Left lobe of liver (tissue), 2 donors: ENCODE results near the gene NCOR1. TPM values are rescaled to one million over a fixed set of nuclear protein-coding genes. Genes with fewer than 3 reads are reported as not detected.
"Not testable (repeated sequence)": the region's sequence is repeated elsewhere in the genome, so short reads cannot be mapped to it uniquely, and the experiment has no call there.

Source experiments
- ATAC-seq: fragments of 200-7000 bp; cut with Tn5 transposase; one replicate; pipeline ENCODE4 v1.9.1; 2020; ENCODE audit warnings: mild to moderate bottlenecking, moderate library complexity
- DNase-seq: peaks from one replicate; pipeline ENCODE4 v3.0.0-alpha.2; 2020; ENCODE audit warnings: low spot score
- total RNA-seq: library from RNA; stranded (reverse); gene quantifications from one replicate; pipeline ENCODE4 v1.2.1, GENCODE V29; 2021
- donor health status: DM: no; HTN: no; CAD: no; lungs with moderate emphysema.
- donor health status: DM: no; HTN: yes; CAD: no.

The NCOR1 gene
- total RNA-seq, 1 donor from 2014 or later, result 58.1 TPM

- DNase-seq (no peak), ATAC-seq (peak; percentile 15)
These were observed 607 bp upstream of the NCOR1 start for GRCh38 chr17:16215965-16216316.

DNA sequence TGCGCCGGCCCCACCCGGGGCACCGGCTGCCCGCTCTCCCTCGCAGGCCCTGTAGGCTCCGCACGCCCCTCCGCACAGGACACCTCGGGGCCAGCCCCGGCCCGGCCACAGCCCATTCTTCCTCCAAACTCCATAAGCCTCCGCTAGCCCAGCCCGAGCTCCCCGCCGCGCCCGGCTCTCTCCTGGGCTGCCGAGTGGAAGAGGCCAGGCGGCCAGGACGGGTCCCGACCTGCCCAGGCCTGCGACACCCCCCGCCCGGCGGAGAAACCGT lies 397 bp downstream of the NCOR1 start:
- no peak for DNase-seq
- ATAC-seq, result peak; percentile 55

DNA sequence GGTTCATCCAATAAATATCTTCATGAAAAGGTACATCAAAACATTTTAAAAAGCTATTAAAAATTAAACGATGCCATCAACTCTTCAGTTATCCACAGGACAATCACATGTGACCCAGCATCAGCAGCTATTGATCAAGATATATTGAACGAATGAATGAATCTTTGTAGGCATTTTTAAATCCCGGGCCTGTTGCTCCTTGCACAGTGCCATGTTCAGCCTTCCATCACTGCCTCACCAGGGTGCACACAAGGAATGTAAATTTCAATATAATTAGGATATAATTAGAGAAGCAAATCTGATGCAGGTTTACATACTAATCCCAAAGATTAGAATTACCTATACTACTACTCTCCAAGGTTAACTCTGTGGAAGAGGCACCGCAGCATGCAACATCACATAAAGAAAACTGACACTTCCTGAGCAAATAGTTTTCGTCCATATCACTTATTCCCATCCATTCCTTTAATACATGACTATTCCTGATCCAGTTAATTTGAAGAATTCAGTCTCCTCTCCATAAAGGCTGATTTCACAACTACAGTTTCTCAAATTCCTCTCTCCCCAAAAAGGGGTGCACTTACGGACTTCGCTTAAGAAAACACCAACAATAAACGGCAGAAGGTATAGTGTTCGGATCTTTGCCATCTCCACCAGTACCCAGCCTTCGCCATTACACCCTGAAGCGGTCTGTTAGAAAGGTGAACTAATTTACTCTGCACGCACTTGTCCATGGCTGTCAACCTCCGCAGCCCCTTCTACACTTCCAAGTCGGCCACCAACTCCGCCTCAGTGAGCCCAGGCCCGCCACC lies 938 bp downstream of the NCOR1 start:
- DNase-seq (no peak), ATAC-seq (no peak)

GRCh38 chr17:16212793-16213192 lies 2.5 kb downstream of the NCOR1 start:
- DNase-seq, result no peak
- no peak for ATAC-seq

DNA sequence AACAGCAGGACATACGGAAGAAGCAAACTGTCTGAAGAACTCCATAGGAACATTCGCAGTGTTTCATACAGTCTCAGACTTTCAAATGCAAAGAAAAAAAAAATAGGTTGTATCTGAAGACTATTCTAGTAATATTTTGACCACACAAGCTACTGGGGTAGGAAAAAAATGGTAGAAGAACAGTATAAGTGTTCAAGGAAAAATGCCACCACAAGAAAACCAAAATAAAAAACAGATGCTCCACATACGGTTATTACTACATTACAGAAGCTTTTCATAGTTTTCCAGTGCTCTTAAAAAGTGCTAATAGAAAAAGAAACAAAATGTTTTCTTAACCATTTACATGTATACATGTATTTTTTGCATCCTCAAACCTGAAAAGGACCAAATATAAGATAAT lies 3.7 kb downstream of the NCOR1 start:
- ATAC-seq (no peak), DNase-seq (no peak)

DNA sequence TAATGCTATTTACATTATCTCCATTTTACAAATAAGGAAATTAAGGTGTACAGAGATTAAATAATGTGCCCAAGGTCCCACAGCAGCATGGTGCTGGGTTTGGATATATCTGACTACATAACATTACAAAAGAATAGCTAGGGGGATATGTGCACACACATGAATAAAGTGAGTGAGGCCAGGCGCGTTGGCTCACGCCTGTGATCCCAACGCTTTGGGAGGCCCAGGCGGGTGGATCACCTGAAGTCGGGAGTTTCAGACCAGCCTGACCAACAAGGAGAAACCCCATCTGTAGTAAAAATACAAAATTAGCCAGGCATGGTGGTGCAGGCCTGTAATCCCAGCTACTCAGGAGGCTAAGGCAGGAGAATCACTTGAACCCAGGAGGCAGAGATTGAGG lies 10.6 kb downstream of the NCOR1 start:
- not testable (repeated sequence) for ATAC-seq, DNase-seq

DNA sequence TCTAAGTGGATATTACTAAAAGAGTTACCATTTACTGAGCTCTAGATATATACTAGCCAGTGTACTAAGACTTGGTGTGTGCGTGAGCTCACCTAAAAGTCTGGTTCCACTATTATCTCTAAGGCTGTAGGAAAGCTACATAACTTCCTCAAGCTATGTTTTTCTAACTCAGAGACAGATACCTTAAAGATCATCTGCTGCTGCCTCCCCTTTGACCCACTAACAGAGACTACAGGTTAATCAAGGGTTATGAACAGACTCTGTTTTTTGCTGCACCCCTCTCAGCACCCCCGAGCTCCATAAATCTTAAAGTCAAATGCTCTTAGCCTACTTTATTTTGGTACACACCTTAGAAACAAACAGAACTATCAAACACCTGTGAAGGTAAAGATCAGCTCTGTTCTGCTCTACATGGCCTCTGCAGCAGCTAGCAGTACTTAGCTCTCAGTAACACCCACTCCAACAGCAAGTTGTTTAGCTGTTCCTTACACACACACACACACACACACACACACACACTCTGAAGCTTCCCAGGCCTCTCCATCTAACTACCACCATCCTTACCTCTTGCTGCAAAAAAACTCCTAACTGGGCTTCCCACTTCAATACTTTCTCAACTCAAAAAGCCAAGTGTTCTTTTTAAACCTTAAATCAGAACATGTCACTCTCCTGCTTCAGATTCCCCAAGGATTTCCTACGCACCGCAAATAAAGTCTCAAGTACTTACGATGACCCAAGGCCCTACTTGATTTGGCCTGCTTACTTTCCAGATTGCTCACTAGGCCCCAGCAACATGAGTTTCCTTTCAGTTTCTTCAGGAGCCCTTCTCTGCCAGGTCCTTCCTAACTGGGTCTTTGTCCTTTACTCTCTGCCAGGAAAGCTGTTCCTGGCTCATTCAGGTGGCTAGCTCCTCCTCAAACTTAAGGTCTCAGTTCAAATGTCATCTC lies 12.5 kb downstream of the NCOR1 start:
- DNase-seq, result not testable (repeated sequence)
- ATAC-seq, result peak; percentile 34

GRCh38 chr17:16201693-16202131 lies 13.6 kb downstream of the NCOR1 start:
- not testable (repeated sequence) for DNase-seq
- peak; percentile 55 for ATAC-seq

- no peak for DNase-seq
- peak; percentile 41 for ATAC-seq
These were observed 16.2 kb downstream of the NCOR1 start for GRCh38 chr17:16199093-16199492.

- ATAC-seq, result no peak
- DNase-seq, result no peak
These were observed 18.1 kb downstream of the NCOR1 start for GRCh38 chr17:16197276-16197675.

DNA sequence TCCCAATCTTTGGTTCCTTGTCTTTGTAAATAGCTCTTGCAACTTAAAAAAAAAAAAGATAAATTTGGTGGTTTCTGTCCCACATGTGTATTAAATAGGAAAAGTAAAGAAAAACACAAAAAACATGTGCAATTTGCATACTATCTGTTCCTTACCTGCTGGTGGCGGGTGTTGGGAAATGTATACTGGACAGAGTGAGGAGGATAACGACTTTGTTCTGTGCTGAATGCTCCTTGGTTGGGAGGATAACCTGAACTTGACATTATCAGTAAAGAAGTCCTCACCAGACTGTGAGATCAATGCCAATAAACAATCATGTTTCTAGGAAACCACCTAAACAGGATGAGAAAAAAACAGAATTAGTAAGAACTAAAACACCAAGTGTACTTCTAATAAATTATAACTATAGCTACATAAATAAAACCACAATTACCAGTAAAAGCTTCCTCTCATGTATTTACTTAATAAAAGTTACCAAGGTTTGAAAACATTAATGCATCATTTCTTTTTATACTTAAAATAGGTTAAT lies 21.0 kb downstream of the NCOR1 start:
- DNase-seq, ATAC-seq: not testable (repeated sequence)

GRCh38 chr17:16191604-16192003 lies 23.7 kb downstream of the NCOR1 start:
- ATAC-seq, result no peak
- DNase-seq, result no peak

- DNase-seq (no peak), ATAC-seq (no peak)
These were observed 24.5 kb downstream of the NCOR1 start for GRCh38 chr17:16190703-16191360.

DNA sequence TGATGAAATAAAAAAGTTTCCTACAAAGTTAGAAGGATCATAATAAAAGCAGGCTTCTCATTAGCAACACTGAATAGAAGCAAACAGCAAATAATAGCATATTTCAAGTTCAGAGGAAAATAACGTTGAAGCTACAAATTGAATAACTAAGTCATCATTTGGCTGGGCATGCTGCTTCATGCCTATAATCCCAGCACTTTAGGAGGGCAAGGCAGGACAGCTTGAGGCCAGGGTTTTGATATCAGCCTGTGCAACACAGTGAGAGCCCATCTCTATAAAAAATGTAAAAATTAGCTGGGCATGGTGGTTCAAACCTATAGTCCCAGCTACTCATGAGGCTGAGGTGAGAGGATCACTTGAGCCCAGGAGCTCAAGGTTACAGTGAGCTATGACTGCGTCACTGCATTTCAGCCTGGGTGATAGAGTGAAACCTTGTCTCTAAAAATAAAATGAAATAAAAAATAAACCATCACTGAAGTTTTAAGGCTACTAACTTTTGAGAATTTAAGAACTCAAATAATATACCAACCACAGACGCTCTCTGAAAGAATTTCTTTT lies 25.5 kb downstream of the NCOR1 start:
- DNase-seq (no peak), ATAC-seq (no peak)

- no peak for ATAC-seq
These were observed 27.7 kb downstream of the NCOR1 start for GRCh38 chr17:16187642-16188041.

GRCh38 chr17:16181581-16181980 lies 33.8 kb downstream of the NCOR1 start:
- no peak for ATAC-seq
- DNase-seq, result no peak

More at GRCh38 chr17:16187642-16188041, 27.7 kb downstream of the NCOR1 start:
- DNase-seq, result no peak

- DNase-seq (no peak), ATAC-seq (no peak)
These were observed 36.5 kb downstream of the NCOR1 start for GRCh38 chr17:16178836-16179235.

- no peak for ATAC-seq
- no peak for DNase-seq
These were observed 43.7 kb downstream of the NCOR1 start for GRCh38 chr17:16171613-16172012.

GRCh38 chr17:16166766-16167165 lies 48.6 kb downstream of the NCOR1 start:
- not testable (repeated sequence) for ATAC-seq, DNase-seq

DNA sequence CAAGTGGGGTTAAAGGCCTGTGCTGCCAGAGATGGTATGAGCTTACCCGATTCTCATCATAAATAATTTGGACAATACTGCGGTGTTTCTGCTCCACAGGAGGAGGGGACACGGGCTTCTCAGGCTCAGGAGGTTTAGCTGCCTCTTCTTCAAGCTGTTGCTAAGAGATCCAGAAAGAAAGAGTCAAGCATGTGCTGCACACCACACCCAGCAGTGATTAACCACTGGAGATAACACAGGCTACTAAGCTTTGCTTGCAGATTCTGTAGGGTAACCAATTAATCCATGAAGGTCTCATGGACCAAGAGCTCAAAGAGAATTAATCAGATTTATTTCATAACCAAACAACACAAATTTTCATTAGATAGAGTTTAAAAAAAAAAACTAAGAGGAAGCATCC lies 56.6 kb downstream of the NCOR1 start:
- no peak for ATAC-seq

DNA sequence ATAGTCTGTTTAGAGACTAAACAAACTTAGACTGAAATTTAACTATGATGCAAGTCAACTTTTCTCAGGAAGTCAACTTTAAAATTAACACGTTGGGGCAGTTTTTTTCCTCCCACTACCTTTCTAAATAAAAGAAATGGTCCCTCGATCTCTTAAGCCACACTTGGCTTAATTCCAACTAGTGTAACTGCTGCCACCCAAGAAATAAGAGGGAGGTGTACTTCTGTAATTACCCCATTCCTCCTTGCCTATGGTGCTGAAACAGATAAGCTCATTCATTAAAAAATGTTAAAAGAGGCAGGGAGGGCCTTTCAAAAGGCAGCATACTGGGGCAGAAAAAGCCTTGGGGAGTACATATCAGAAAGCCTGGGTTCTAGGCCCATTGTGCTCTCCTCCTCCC lies 59.8 kb downstream of the NCOR1 start:
- peak; percentile 17 for ATAC-seq
- no peak for DNase-seq

More for the DNA sequence above, 56.6 kb downstream of the NCOR1 start:
- DNase-seq, result no peak
